GM13976 (cell line): ENCODE measurements around the gene IQCF6.
"Not testable (repeated sequence)": the region's sequence is repeated elsewhere in the genome, so short reads cannot be mapped to it uniquely, and the experiment has no call there.

ENCODE experiments used
- DNase-seq: peaks from one replicate; pipeline ENCODE4 v3.0.0; 2012; ENCODE audit warnings: low spot score
- in situ Hi-C: fragments of 300-500 bp; cut with MboI; formaldehyde crosslinking; loops from one replicate; pipeline ENCODE4 v1.12.0; 2022; ENCODE audit warnings: low sequenced_read_pairs, mixed read lengths, inconsistent platforms; ENCODE audit not compliant: unreplicated experiment
- TF ChIP-seq, protein P1 (sequence below): IDR thresholded peaks from 2 replicates; pipeline ENCODE4 v1.5.1; 2012; ENCODE audit warnings: borderline replicate concordance, mild to moderate bottlenecking; ENCODE audit not compliant: insufficient read depth; ENCODE audit errors: extremely low read depth, missing control alignments, control extremely low read depth

IQCF6 gene

DNA sequence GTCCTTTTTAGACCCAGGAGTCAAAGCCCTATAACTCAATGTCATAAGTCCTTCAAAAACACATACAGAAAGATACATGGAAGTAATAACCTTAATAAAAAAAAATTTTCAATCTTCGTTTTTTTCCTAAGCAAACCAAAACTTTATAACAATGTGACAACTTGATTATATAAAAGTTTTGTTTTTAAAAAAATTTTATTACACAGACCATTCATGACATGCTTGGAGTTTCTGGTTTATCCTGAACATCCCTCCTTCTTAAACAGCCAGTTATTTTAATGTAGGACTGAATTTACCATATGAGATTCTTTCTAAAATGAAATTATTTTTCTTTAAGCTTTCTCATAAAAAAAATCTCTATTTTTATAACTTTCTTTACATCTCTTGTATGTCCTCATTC lies 30.7 kb downstream of the IQCF6 start:
- in situ Hi-C loops, result no loop called here
- DNase-seq, result no peak
- TF ChIP-seq, protein P1, sequence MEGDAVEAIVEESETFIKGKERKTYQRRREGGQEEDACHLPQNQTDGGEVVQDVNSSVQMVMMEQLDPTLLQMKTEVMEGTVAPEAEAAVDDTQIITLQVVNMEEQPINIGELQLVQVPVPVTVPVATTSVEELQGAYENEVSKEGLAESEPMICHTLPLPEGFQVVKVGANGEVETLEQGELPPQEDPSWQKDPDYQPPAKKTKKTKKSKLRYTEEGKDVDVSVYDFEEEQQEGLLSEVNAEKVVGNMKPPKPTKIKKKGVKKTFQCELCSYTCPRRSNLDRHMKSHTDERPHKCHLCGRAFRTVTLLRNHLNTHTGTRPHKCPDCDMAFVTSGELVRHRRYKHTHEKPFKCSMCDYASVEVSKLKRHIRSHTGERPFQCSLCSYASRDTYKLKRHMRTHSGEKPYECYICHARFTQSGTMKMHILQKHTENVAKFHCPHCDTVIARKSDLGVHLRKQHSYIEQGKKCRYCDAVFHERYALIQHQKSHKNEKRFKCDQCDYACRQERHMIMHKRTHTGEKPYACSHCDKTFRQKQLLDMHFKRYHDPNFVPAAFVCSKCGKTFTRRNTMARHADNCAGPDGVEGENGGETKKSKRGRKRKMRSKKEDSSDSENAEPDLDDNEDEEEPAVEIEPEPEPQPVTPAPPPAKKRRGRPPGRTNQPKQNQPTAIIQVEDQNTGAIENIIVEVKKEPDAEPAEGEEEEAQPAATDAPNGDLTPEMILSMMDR, result no peak

GRCh38 chr3:51747840-51748239 lies 31.2 kb downstream of the IQCF6 start:
- no peak for DNase-seq
- TF ChIP-seq, protein P1, result no peak
- in situ Hi-C loops, result no loop called here

GRCh38 chr3:51742978-51743377 lies 36.1 kb downstream of the IQCF6 start:
- DNase-seq, in situ Hi-C loops: not testable (repeated sequence)

GRCh38 chr3:51742320-51742719 lies 36.7 kb downstream of the IQCF6 start:
- DNase-seq, in situ Hi-C loops: not testable (repeated sequence)

GRCh38 chr3:51739110-51739509 lies 39.9 kb downstream of the IQCF6 start:
- no peak for DNase-seq
- in situ Hi-C loops, result no loop called here
- TF ChIP-seq, protein P1, result no peak

- DNase-seq, result no peak
- in situ Hi-C loops, result no loop called here
- TF ChIP-seq, protein P1, result no peak
These were observed 43.1 kb downstream of the IQCF6 start for GRCh38 chr3:51735950-51736349.

- in situ Hi-C loops, result no loop called here
- DNase-seq, result no peak
- TF ChIP-seq, protein P1, result no peak
These were observed 44.0 kb downstream of the IQCF6 start for GRCh38 chr3:51735039-51735438.

DNA sequence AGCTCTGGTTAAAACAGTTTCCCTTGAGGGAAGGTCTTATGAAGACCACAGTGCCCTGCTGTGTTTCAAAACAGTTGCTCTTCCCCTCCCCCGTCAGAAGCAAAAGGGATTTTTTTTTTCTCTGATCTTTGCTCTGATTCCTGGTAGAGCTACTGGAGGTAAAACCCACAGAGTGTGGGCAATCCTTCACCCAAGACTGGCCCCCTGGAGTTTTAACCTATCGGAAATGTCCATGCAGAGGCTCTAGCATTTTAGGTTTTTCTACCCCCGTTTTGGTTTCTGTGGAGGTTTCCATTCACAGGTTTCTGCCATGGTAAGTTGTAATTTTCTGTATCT lies 44.5 kb downstream of the IQCF6 start:
- DNase-seq, result no peak
- in situ Hi-C loops, result no loop called here

More for the DNA sequence above, 44.5 kb downstream of the IQCF6 start:
- TF ChIP-seq, protein P1, result no peak
